Measurements from ENCODE around the gene TRPV3. TPM values are rescaled to one million over a fixed set of nuclear protein-coding genes. Genes with fewer than 3 reads are reported as not detected.

TRPV3 gene
- total and polyA plus RNA-seq, 2 donors (not counting 1 experiment from before 2014, with no cell fraction given): 1.6 to 18.2 TPM

- Mint-ChIP-seq H3K4me1 (no peaks in the 10 kb centered on the region), H3K27ac (no peak overlapping the region), H3K9me3 (ENCODE audit: insufficient read depth) (peaks cover 5% of the 10 kb centered on the region), H3K4me3 (no peak overlapping the region), H3K27me3 (peaks cover 11% of the 10 kb centered on the region)
- ChIA-PET POLR2A (no interaction called here), CTCF (no interaction called here)
- intact Hi-C loops (cut with micrococcal nuclease): no loop called here
- ATAC-seq (ENCODE audit: low read depth) (no peak), DNase-seq (no peak)
- no peaks in the 10 kb centered on the region for H4K20me1 ChIP-seq (ENCODE audit: control insufficient read depth, insufficient read depth, low read length, poor library complexity, severe bottlenecking)
- no peaks in the 10 kb centered on the region for H3K79me2 ChIP-seq (ENCODE audit: control insufficient read depth, insufficient read depth, low read length)
- H3K27me3 ChIP-seq (replicated peaks in 1 of 4; ENCODE audit: control extremely low read depth in 1 of 4, control insufficient read depth in 3 of 4, insufficient read depth in 4 of 4, low read length in 3 of 4): no peaks in the 10 kb centered on the region
- H3K27ac ChIP-seq (ENCODE audit: low read length in 2 of 2): no peak overlapping the region
- no peak overlapping the region for H3K4me2 ChIP-seq (replicated peaks; ENCODE audit: low read depth, low read length, poor library complexity, severe bottlenecking)
- H3K9me3 ChIP-seq (ENCODE audit: control extremely low read depth in 1 of 3, control insufficient read depth in 2 of 3, insufficient read depth in 1 of 3, low read length in 2 of 3): no peaks in the 10 kb centered on the region
- H3K4me1 ChIP-seq (ENCODE audit: control insufficient read depth in 2 of 2, insufficient read depth in 2 of 2, low read length in 2 of 2): no peaks in the 10 kb centered on the region
- H3K36me3 ChIP-seq (replicated peaks in 1 of 2; ENCODE audit: control extremely low read depth in 1 of 2, control insufficient read depth in 1 of 2, extremely low read depth in 1 of 2, insufficient read depth in 2 of 2, low read length in 1 of 2): no peaks in the 10 kb centered on the region
- H3K9ac ChIP-seq (ENCODE audit: low read length): no peak overlapping the region
- TF ChIP-seq, protein P1, sequence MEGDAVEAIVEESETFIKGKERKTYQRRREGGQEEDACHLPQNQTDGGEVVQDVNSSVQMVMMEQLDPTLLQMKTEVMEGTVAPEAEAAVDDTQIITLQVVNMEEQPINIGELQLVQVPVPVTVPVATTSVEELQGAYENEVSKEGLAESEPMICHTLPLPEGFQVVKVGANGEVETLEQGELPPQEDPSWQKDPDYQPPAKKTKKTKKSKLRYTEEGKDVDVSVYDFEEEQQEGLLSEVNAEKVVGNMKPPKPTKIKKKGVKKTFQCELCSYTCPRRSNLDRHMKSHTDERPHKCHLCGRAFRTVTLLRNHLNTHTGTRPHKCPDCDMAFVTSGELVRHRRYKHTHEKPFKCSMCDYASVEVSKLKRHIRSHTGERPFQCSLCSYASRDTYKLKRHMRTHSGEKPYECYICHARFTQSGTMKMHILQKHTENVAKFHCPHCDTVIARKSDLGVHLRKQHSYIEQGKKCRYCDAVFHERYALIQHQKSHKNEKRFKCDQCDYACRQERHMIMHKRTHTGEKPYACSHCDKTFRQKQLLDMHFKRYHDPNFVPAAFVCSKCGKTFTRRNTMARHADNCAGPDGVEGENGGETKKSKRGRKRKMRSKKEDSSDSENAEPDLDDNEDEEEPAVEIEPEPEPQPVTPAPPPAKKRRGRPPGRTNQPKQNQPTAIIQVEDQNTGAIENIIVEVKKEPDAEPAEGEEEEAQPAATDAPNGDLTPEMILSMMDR (IDR thresholded peaks at IDR 0.05): no peak
- no peak for TF ChIP-seq EZH2 (IDR thresholded peaks at IDR 0.05; ENCODE audit: borderline replicate concordance, insufficient read depth, low read depth, low read length, poor library complexity, severe bottlenecking)
- no peak overlapping the region for H2AFZ ChIP-seq (ENCODE audit: insufficient read depth, low read depth, low read length, poor library complexity, severe bottlenecking)
- 83% methylated on average over 1 of the region's 3 CpGs for WGBS (ENCODE audit: insufficient coverage)
- H3K4me3 ChIP-seq (ENCODE audit: control extremely low read depth in 1 of 5, extremely low read depth in 1 of 5, insufficient read depth in 1 of 5, low read depth in 2 of 5, low read length in 4 of 5): no peak overlapping the region
These were observed 49.7 kb downstream of the TRPV3 start for GRCh38 chr17:3507869-3508268.

GRCh38 chr17:3507071-3507470 lies 50.5 kb downstream of the TRPV3 start:
- WGBS (ENCODE audit: insufficient coverage): no CpG with 5 or more reads among the region's 1 CpG
- Histone ChIP-seq H3K4me3 (ENCODE audit: control extremely low read depth in 1 of 5, extremely low read depth in 1 of 5, insufficient read depth in 1 of 5, low read depth in 2 of 5, low read length in 4 of 5) (no peak overlapping the region), H3K9ac (ENCODE audit: low read length) (no peak overlapping the region), H3K4me1 (ENCODE audit: control insufficient read depth in 2 of 2, insufficient read depth in 2 of 2, low read length in 2 of 2) (no peaks in the 10 kb centered on the region), H3K79me2 (ENCODE audit: control insufficient read depth, insufficient read depth, low read length) (no peaks in the 10 kb centered on the region), H3K4me2 (replicated peaks; ENCODE audit: low read depth, low read length, poor library complexity, severe bottlenecking) (no peak overlapping the region), H4K20me1 (ENCODE audit: control insufficient read depth, insufficient read depth, low read length, poor library complexity, severe bottlenecking) (no peaks in the 10 kb centered on the region), H3K27me3 (replicated peaks in 1 of 4; ENCODE audit: control extremely low read depth in 1 of 4, control insufficient read depth in 3 of 4, insufficient read depth in 4 of 4, low read length in 3 of 4) (no peaks in the 10 kb centered on the region), H3K27ac (ENCODE audit: low read length in 2 of 2) (no peak overlapping the region), H3K36me3 (replicated peaks in 1 of 2; ENCODE audit: control extremely low read depth in 1 of 2, control insufficient read depth in 1 of 2, extremely low read depth in 1 of 2, insufficient read depth in 2 of 2, low read length in 1 of 2) (no peaks in the 10 kb centered on the region), H3K9me3 (ENCODE audit: control extremely low read depth in 1 of 3, control insufficient read depth in 2 of 3, insufficient read depth in 1 of 3, low read length in 2 of 3) (no peaks in the 10 kb centered on the region), H2AFZ (ENCODE audit: insufficient read depth, low read depth, low read length, poor library complexity, severe bottlenecking) (no peak overlapping the region)
- no peak overlapping the region for H3K4me3 Mint-ChIP-seq
- DNase-seq (no peak), ATAC-seq (ENCODE audit: low read depth) (no peak)
- TF ChIP-seq, protein P1 (IDR thresholded peaks at IDR 0.05): no peak
- no peak for TF ChIP-seq EZH2 (IDR thresholded peaks at IDR 0.05; ENCODE audit: borderline replicate concordance, insufficient read depth, low read depth, low read length, poor library complexity, severe bottlenecking)
- H3K27me3 Mint-ChIP-seq: peaks cover 11% of the 10 kb centered on the region
- intact Hi-C loops (cut with micrococcal nuclease): no loop called here
- H3K4me1 Mint-ChIP-seq: no peaks in the 10 kb centered on the region
- H3K9me3 Mint-ChIP-seq (ENCODE audit: insufficient read depth): peaks cover 5% of the 10 kb centered on the region
- CTCF ChIA-PET: no interaction called here
- no peak overlapping the region for H3K27ac Mint-ChIP-seq
- POLR2A ChIA-PET: no interaction called here
